DMS 273 (cell line): ENCODE measurements around the gene GPC5.
"Not testable (repeated sequence)": the region's sequence is repeated elsewhere in the genome, so short reads cannot be mapped to it uniquely, and the experiment has no call there.

Source experiments
- DNase-seq: peaks from one replicate; lab custom pipeline; 2025; ENCODE audit not compliant: unreplicated experiment; lab: John Stamatoyannopoulos, UW

Gene GPC5

GRCh38 chr13:91368676-91369440, 29.6 kb upstream of the GPC5 start:
- DNase-seq = no peak

- DNase-seq = no peak
Observed at GRCh38 chr13:91369441-91369831, 29.0 kb upstream of the GPC5 start.

- no peak for DNase-seq
Observed at GRCh38 chr13:91370501-91370900, 27.9 kb upstream of the GPC5 start.

GRCh38 chr13:91372911-91373310, 25.5 kb upstream of the GPC5 start:
- DNase-seq = no peak

- DNase-seq = peak; percentile 5
Observed at GRCh38 chr13:91375116-91375729, 23.2 kb upstream of the GPC5 start.

- peak; percentile 12 for DNase-seq
Observed at GRCh38 chr13:91381371-91381770, 17.1 kb upstream of the GPC5 start.

- no peak for DNase-seq
Observed at GRCh38 chr13:91383836-91384235, 14.6 kb upstream of the GPC5 start.

GRCh38 chr13:91384896-91385295, 13.5 kb upstream of the GPC5 start:
- no peak for DNase-seq

GRCh38 chr13:91389186-91389585, 9.2 kb upstream of the GPC5 start:
- DNase-seq = no peak

GRCh38 chr13:91397595-91397994, 826 bp upstream of the GPC5 start:
- no peak for DNase-seq

- no peak for DNase-seq
Observed at GRCh38 chr13:91399189-91400062, 1.0 kb downstream of the GPC5 start.

- no peak for DNase-seq
Observed at GRCh38 chr13:91400063-91400399, 1.6 kb downstream of the GPC5 start.

GRCh38 chr13:91400671-91401070, 2.2 kb downstream of the GPC5 start:
- DNase-seq = no peak

GRCh38 chr13:91401920-91402319, 3.5 kb downstream of the GPC5 start:
- DNase-seq = no peak

- DNase-seq = no peak
Observed at GRCh38 chr13:91405240-91405639, 6.8 kb downstream of the GPC5 start.

- DNase-seq = peak; percentile 70
Observed at GRCh38 chr13:91406619-91407018, 8.2 kb downstream of the GPC5 start.

- DNase-seq = no peak
Observed at GRCh38 chr13:91408971-91409370, 10.6 kb downstream of the GPC5 start.

GRCh38 chr13:91416579-91416978, 18.2 kb downstream of the GPC5 start:
- DNase-seq = not testable (repeated sequence)

- no peak for DNase-seq
Observed at GRCh38 chr13:91417660-91418325, 19.4 kb downstream of the GPC5 start.

GRCh38 chr13:91426913-91427312, 28.5 kb downstream of the GPC5 start:
- DNase-seq = no peak

- DNase-seq = not testable (repeated sequence)
Observed at GRCh38 chr13:91438674-91439073, 40.3 kb downstream of the GPC5 start.
